Raji (cell line): ENCODE measurements around the gene KCNK10.

Experiments
- POLR2A ChIP-seq: IDR thresholded peaks from 2 replicates; pipeline ENCODE4 v1.6.1; 2011; ENCODE audit warnings: low read depth, low read length, control low read depth; ENCODE audit not compliant: insufficient read depth

KCNK10 gene

GRCh38 chr14:88228522-88229236 is 94.4 kb downstream of the KCNK10 start:
- no peak for TF ChIP-seq POLR2A

- no peak for TF ChIP-seq POLR2A
Observed at GRCh38 chr14:88227693-88228092, 95.4 kb downstream of the KCNK10 start.

GRCh38 chr14:88225721-88226120 is 97.3 kb downstream of the KCNK10 start:
- no peak for TF ChIP-seq POLR2A

GRCh38 chr14:88218119-88218915 is 104.8 kb downstream of the KCNK10 start:
- no peak for TF ChIP-seq POLR2A

GRCh38 chr14:88212691-88213090 is 110.4 kb downstream of the KCNK10 start:
- TF ChIP-seq POLR2A, result no peak

GRCh38 chr14:88210426-88210825 is 112.6 kb downstream of the KCNK10 start:
- TF ChIP-seq POLR2A, result no peak

- TF ChIP-seq POLR2A, result no peak
Observed at GRCh38 chr14:88209273-88209672, 113.8 kb downstream of the KCNK10 start.

- TF ChIP-seq POLR2A, result no peak
Observed at GRCh38 chr14:88208858-88209257, 114.2 kb downstream of the KCNK10 start.

- no peak for TF ChIP-seq POLR2A
Observed at GRCh38 chr14:88204221-88204620, 118.8 kb downstream of the KCNK10 start.

- no peak for TF ChIP-seq POLR2A
Observed at GRCh38 chr14:88203291-88203690, 119.8 kb downstream of the KCNK10 start.

GRCh38 chr14:88202286-88202685 is 120.8 kb downstream of the KCNK10 start:
- TF ChIP-seq POLR2A, result no peak

GRCh38 chr14:88201851-88202250 is 121.2 kb downstream of the KCNK10 start:
- no peak for TF ChIP-seq POLR2A

- no peak for TF ChIP-seq POLR2A
Observed at GRCh38 chr14:88199882-88200281, 123.2 kb downstream of the KCNK10 start.

- TF ChIP-seq POLR2A, result no peak
Observed at GRCh38 chr14:88198446-88198845, 124.6 kb downstream of the KCNK10 start.

- TF ChIP-seq POLR2A, result no peak
Observed at GRCh38 chr14:88196925-88197324, 126.1 kb downstream of the KCNK10 start.
